ENCODE results near the gene ANXA11. TPM values are rescaled to one million over a fixed set of nuclear protein-coding genes. Genes with fewer than 3 reads are reported as not detected.

Gene ANXA11
- total RNA-seq, 1 experiment from 2014 or later: 241 TPM

GRCh38 chr10:80173466-80173865 lies 31.9 kb downstream of the ANXA11 start:
- Histone ChIP-seq H3K36me3 (ENCODE audit: control insufficient read depth, insufficient read depth, low read length) (no peaks in the 10 kb centered on the region), H3K27ac (ENCODE audit: low read length) (no peak overlapping the region), H3K4me3 (ENCODE audit: low read depth in 2 of 2, low read length in 2 of 2) (no peak overlapping the region), H3K9me3 (ENCODE audit: control insufficient read depth, insufficient read depth, low read depth, low read length) (no peaks in the 10 kb centered on the region), H3K27me3 (ENCODE audit: control insufficient read depth, insufficient read depth, low read length) (no peaks in the 10 kb centered on the region), H3K4me1 (ENCODE audit: control insufficient read depth, insufficient read depth, low read length) (no peaks in the 10 kb centered on the region)
- in situ Hi-C loops (cut with HindIII; ENCODE audit: low pct_unique_long_range_greater_than_20kb, low sequenced_read_pairs): no loop called here
- intact Hi-C loops (cut with micrococcal nuclease; ENCODE audit: unreplicated experiment): no loop called here
- CTCF ChIA-PET: no interaction called here
- TF ChIP-seq, protein P1, sequence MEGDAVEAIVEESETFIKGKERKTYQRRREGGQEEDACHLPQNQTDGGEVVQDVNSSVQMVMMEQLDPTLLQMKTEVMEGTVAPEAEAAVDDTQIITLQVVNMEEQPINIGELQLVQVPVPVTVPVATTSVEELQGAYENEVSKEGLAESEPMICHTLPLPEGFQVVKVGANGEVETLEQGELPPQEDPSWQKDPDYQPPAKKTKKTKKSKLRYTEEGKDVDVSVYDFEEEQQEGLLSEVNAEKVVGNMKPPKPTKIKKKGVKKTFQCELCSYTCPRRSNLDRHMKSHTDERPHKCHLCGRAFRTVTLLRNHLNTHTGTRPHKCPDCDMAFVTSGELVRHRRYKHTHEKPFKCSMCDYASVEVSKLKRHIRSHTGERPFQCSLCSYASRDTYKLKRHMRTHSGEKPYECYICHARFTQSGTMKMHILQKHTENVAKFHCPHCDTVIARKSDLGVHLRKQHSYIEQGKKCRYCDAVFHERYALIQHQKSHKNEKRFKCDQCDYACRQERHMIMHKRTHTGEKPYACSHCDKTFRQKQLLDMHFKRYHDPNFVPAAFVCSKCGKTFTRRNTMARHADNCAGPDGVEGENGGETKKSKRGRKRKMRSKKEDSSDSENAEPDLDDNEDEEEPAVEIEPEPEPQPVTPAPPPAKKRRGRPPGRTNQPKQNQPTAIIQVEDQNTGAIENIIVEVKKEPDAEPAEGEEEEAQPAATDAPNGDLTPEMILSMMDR (IDR thresholded peaks at IDR 0.05): no peak
- TF ChIP-seq, protein P2, sequence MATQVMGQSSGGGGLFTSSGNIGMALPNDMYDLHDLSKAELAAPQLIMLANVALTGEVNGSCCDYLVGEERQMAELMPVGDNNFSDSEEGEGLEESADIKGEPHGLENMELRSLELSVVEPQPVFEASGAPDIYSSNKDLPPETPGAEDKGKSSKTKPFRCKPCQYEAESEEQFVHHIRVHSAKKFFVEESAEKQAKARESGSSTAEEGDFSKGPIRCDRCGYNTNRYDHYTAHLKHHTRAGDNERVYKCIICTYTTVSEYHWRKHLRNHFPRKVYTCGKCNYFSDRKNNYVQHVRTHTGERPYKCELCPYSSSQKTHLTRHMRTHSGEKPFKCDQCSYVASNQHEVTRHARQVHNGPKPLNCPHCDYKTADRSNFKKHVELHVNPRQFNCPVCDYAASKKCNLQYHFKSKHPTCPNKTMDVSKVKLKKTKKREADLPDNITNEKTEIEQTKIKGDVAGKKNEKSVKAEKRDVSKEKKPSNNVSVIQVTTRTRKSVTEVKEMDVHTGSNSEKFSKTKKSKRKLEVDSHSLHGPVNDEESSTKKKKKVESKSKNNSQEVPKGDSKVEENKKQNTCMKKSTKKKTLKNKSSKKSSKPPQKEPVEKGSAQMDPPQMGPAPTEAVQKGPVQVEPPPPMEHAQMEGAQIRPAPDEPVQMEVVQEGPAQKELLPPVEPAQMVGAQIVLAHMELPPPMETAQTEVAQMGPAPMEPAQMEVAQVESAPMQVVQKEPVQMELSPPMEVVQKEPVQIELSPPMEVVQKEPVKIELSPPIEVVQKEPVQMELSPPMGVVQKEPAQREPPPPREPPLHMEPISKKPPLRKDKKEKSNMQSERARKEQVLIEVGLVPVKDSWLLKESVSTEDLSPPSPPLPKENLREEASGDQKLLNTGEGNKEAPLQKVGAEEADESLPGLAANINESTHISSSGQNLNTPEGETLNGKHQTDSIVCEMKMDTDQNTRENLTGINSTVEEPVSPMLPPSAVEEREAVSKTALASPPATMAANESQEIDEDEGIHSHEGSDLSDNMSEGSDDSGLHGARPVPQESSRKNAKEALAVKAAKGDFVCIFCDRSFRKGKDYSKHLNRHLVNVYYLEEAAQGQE (IDR thresholded peaks at IDR 0.05; ENCODE audit: insufficient read depth in 1 of 2, low read depth in 2 of 2, low read length in 1 of 2): no peak
- TF ChIP-seq SIN3A (IDR thresholded peaks at IDR 0.05; ENCODE audit: borderline replicate concordance, insufficient read depth, low read depth, low read length): no peak
- TF ChIP-seq POLR2AphosphoS5 (IDR thresholded peaks at IDR 0.05; ENCODE audit: low read depth, low read length): no peak
- no peak for TF ChIP-seq TCF7L2 (IDR thresholded peaks at IDR 0.05; ENCODE audit: low read depth, low read length)
- DNase-seq (ENCODE audit: low read depth, low spot score): no peak
- ATAC-seq: no peak
- no TSS peak for BruUV-seq (replicated peaks)
- POLR2A ChIA-PET: no interaction called here

DNA sequence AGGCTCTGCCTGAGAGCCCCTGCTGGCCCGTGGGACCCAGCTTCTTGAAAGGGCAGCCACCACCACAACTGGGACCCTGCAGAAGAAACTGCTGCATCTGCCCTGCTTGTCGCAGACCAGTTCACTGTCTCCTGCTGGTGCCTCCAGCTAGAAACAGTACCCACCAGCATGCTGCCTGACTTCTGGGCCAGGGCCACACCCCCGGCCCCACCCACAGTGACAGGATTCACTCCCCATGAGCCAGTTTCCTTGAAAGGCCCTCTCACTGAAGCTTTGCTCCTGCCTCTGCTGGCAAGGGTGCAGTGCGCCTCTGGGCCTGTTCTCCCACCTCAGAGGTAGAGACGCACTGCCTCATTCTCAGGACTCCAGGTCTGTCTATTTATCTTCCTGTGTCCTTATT lies 32.4 kb downstream of the ANXA11 start:
- no peak overlapping the region for H3K4me3 ChIP-seq (ENCODE audit: low read depth in 2 of 2, low read length in 2 of 2)
- BruUV-seq (replicated peaks): no TSS peak
- no peaks in the 10 kb centered on the region for H3K36me3 ChIP-seq (ENCODE audit: control insufficient read depth, insufficient read depth, low read length)
- intact Hi-C loops (cut with micrococcal nuclease; ENCODE audit: unreplicated experiment) (no loop called here), in situ Hi-C loops (cut with HindIII; ENCODE audit: low pct_unique_long_range_greater_than_20kb, low sequenced_read_pairs) (no loop called here)
- no peak overlapping the region for H3K27ac ChIP-seq (ENCODE audit: low read length)
- no peaks in the 10 kb centered on the region for H3K27me3 ChIP-seq (ENCODE audit: control insufficient read depth, insufficient read depth, low read length)
- ATAC-seq (peak; percentile 17), DNase-seq (ENCODE audit: low read depth, low spot score) (no peak)
- H3K9me3 ChIP-seq (ENCODE audit: control insufficient read depth, insufficient read depth, low read depth, low read length): no peaks in the 10 kb centered on the region
- ChIA-PET POLR2A (no interaction called here), CTCF (no interaction called here)
- no peaks in the 10 kb centered on the region for H3K4me1 ChIP-seq (ENCODE audit: control insufficient read depth, insufficient read depth, low read length)
- no peak for TF ChIP-seq TCF7L2 (IDR thresholded peaks at IDR 0.05; ENCODE audit: low read depth, low read length)
- TF ChIP-seq POLR2AphosphoS5 (IDR thresholded peaks at IDR 0.05; ENCODE audit: low read depth, low read length): no peak
- TF ChIP-seq, protein P1 (IDR thresholded peaks at IDR 0.05): no peak
- TF ChIP-seq SIN3A (IDR thresholded peaks at IDR 0.05; ENCODE audit: borderline replicate concordance, insufficient read depth, low read depth, low read length): no peak
- TF ChIP-seq, protein P2 (IDR thresholded peaks at IDR 0.05; ENCODE audit: insufficient read depth in 1 of 2, low read depth in 2 of 2, low read length in 1 of 2): no peak
